H1 (cell line): ENCODE results near the gene SLC24A3. TPM values are rescaled to one million over a fixed set of nuclear protein-coding genes. Genes with fewer than 3 reads are reported as not detected.

Experiments used
- BCL11A ChIP-seq, 2 experiments: IDR thresholded peaks; one replicate each; pipeline ENCODE4 v1.6.1; 2011; ENCODE audit warnings: low read depth in 2 of 2, low read length in 2 of 2, mild to moderate bottlenecking in 2 of 2
- NRF1 ChIP-seq: IDR thresholded peaks from 2 replicates; pipeline ENCODE4 v1.6.1; 2011; ENCODE audit warnings: mild to moderate bottlenecking, low read depth, low read length, improper control_type of control experiment
- SRF ChIP-seq: IDR thresholded peaks from 2 replicates; pipeline ENCODE4 v1.6.1; 2011; ENCODE audit warnings: mild to moderate bottlenecking, low read depth, low read length, moderate library complexity
- polyA plus RNA-seq, 7 experiments: library from polyadenylated mRNA; depleted of rRNA in 3 of 7; stranded (reverse) in 5 of 7; unstranded in 2 of 7; fragments of >200 nt in 5 of 7; fragments of 200-250 nt in 2 of 7; gene quantifications; 1 replicate in 5 of 7; 2 replicates in 1 of 7; 4 replicates in 1 of 7; pipeline versions ENCODE4 v1.2.1 to v1.2.3, GENCODE V29; 2011 to 2013; ENCODE audit warnings: missing spikeins in 2 of 7, mixed read lengths in 2 of 7
- total RNA-seq: library from RNA; stranded (reverse); fragmentation: NEBNext Ultra II Directional; extraction: Animal tissue kit (Norgen Biotek cat#: 25700); gene quantifications from 2 replicates; pipeline ENCODE4 v1.2.1, GENCODE V29; 2021

Gene SLC24A3
- total and polyA plus RNA-seq, 2 of the 8 experiments (the other 6 are each of a cell fraction or from before 2014, with no cell fraction given): 4.5 to 6.3 TPM

DNA sequence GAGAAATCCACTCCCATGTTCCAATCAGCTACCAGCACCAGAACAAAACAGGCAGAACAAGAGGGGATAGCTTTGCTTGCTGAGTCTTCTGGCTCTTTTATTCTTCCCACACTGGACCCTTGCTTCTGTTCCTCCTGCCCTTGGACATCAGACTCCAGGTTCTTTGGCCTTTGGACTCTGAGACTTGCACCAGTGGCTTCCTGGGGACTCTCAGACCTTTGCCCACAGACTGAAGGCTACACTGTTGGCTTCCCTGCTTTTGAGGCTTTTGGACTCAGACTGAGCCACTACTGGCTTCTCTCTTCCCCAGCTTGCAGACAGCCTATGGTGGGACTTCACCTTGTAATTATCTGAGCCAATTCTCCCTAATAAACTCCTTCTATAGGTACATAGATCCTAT, 403.2 kb downstream of the SLC24A3 start (continued):
- TF ChIP-seq SRF (no peak), NRF1 (no peak), BCL11A (IDR thresholded peaks at IDR 0.05; ENCODE audit: low read depth in 2 of 2, low read length in 2 of 2) (no peak)
